ENCODE data around the gene HCFC1. TPM values are rescaled to one million over a fixed set of nuclear protein-coding genes. Genes with fewer than 3 reads are reported as not detected.

HCFC1 gene
- total RNA-seq, 1 experiment from 2014 or later = 137 TPM

DNA sequence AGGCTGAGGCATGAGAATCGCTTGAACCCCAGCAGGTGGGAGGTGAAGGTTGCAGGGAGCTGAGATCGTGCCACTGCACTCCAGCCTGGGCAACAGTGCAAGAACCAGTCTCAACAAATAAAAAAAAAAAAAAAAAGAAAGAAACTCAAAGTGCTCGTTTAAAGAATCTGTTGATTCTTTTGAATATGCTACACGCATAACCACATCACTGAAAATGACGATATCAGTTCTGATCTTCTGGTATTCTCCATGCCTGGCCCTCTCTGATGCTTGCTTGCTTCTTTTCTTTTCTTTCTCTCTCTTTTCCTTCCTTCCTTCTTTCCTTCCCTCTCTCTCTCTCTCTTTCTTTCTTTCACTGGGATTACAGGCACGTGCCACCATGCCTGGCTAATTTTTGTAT lies 59.8 kb downstream of the HCFC1 start:
- no TSS peak for BruUV-seq (replicated peaks)
- TF ChIP-seq EZH2 (IDR thresholded peaks at IDR 0.05; ENCODE audit: borderline replicate concordance, low read depth, low read length, poor library complexity, severe bottlenecking) = no peak
- TF ChIP-seq, protein P1, sequence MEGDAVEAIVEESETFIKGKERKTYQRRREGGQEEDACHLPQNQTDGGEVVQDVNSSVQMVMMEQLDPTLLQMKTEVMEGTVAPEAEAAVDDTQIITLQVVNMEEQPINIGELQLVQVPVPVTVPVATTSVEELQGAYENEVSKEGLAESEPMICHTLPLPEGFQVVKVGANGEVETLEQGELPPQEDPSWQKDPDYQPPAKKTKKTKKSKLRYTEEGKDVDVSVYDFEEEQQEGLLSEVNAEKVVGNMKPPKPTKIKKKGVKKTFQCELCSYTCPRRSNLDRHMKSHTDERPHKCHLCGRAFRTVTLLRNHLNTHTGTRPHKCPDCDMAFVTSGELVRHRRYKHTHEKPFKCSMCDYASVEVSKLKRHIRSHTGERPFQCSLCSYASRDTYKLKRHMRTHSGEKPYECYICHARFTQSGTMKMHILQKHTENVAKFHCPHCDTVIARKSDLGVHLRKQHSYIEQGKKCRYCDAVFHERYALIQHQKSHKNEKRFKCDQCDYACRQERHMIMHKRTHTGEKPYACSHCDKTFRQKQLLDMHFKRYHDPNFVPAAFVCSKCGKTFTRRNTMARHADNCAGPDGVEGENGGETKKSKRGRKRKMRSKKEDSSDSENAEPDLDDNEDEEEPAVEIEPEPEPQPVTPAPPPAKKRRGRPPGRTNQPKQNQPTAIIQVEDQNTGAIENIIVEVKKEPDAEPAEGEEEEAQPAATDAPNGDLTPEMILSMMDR (conservative IDR thresholded peaks at IDR 0.05; ENCODE audit: low read depth, low read length) = no peak
- no peak for DNase-seq (ENCODE audit: low spot score)

DNA sequence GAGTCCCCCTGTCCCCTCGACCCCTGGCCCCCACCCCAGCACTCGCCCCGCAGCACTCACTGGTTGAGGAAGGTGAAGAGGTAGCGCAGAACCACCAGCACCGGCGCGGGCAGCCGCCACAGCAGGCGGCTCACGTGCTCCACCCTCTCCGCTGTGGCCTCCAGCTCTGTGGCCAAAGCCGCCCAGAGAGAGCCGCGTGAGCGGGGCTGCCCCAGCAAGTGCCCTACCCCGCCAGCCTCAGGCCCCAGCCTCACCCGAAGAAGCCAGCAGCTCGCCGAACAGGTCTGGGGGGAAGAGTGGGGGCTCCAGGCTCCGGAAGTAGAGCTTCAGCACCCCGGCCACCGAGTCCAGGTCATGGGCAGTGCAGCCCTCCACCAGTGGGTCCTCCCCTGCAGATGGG lies 61.2 kb downstream of the HCFC1 start:
- POLR2A ChIA-PET (ENCODE audit: low non-redundant PET) = no interaction called here
- H3K27me3 ChIP-seq (replicated peaks; ENCODE audit: insufficient read depth, low read depth, low read length, poor library complexity) = no peaks in the 10 kb centered on the region
- H3K4me3 ChIP-seq (ENCODE audit: low read depth, low read length, poor library complexity, severe bottlenecking) = no peak overlapping the region
- DNase-seq (ENCODE audit: low spot score) = no peak
- no peaks in the 10 kb centered on the region for H3K36me3 ChIP-seq (ENCODE audit: insufficient read depth, low read length, poor library complexity, severe bottlenecking)
- no peaks in the 10 kb centered on the region for H3K9me3 ChIP-seq (ENCODE audit: low read depth, low read length, poor library complexity, severe bottlenecking)
- intact Hi-C loops (cut with micrococcal nuclease; ENCODE audit: unreplicated experiment) = no loop called here
- no TSS peak for BruUV-seq (replicated peaks)
- no peaks in the 10 kb centered on the region for H3K4me1 ChIP-seq (ENCODE audit: insufficient read depth, low read length, poor library complexity, severe bottlenecking)
- CTCF ChIA-PET = no interaction called here
- H3K27ac ChIP-seq (ENCODE audit: low read depth, low read length, poor library complexity, severe bottlenecking) = no peak overlapping the region
- TF ChIP-seq, protein P1 (conservative IDR thresholded peaks at IDR 0.05; ENCODE audit: low read depth, low read length) = no peak
- no peak for TF ChIP-seq EZH2 (IDR thresholded peaks at IDR 0.05; ENCODE audit: borderline replicate concordance, low read depth, low read length, poor library complexity, severe bottlenecking)

More for the DNA sequence above, 59.8 kb downstream of the HCFC1 start:
- ChIA-PET CTCF (no interaction called here), POLR2A (ENCODE audit: low non-redundant PET) (no interaction called here)
- Histone ChIP-seq H3K4me1 (ENCODE audit: insufficient read depth, low read length, poor library complexity, severe bottlenecking) (no peaks in the 10 kb centered on the region), H3K9me3 (ENCODE audit: low read depth, low read length, poor library complexity, severe bottlenecking) (no peaks in the 10 kb centered on the region), H3K36me3 (ENCODE audit: insufficient read depth, low read length, poor library complexity, severe bottlenecking) (no peaks in the 10 kb centered on the region), H3K27ac (ENCODE audit: low read depth, low read length, poor library complexity, severe bottlenecking) (no peak overlapping the region), H3K27me3 (replicated peaks; ENCODE audit: insufficient read depth, low read depth, low read length, poor library complexity) (no peaks in the 10 kb centered on the region), H3K4me3 (ENCODE audit: low read depth, low read length, poor library complexity, severe bottlenecking) (no peak overlapping the region)
- intact Hi-C loops (cut with micrococcal nuclease; ENCODE audit: unreplicated experiment) = no loop called here

DNA sequence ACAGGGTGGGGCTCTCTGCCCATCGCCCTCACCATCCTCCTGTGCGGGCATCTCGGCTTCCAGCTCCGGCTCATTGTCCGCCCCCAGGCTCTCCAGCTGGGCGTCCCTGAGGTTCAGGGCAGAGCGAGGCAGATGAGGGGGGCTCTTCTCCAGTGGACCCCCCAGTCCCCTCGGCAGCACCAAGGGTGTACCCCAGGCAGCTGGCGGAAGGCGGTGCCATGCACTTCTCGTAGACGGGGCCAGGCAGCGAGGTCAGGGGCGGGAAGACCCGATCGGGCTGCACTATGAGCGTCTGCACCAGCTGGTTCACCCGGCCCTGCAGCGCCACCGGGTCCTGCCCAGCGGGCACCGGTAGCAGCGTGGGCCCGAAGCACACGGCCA lies 61.6 kb downstream of the HCFC1 start:
- CTCF ChIA-PET = no interaction called here
- no peak overlapping the region for H3K27ac ChIP-seq (ENCODE audit: low read depth, low read length, poor library complexity, severe bottlenecking)
- POLR2A ChIA-PET (ENCODE audit: low non-redundant PET) = no interaction called here
- BruUV-seq (replicated peaks) = no TSS peak
- intact Hi-C loops (cut with micrococcal nuclease; ENCODE audit: unreplicated experiment) = no loop called here
- no peaks in the 10 kb centered on the region for H3K27me3 ChIP-seq (replicated peaks; ENCODE audit: insufficient read depth, low read depth, low read length, poor library complexity)
- no peak for DNase-seq (ENCODE audit: low spot score)
- no peaks in the 10 kb centered on the region for H3K4me1 ChIP-seq (ENCODE audit: insufficient read depth, low read length, poor library complexity, severe bottlenecking)
- no peak overlapping the region for H3K4me3 ChIP-seq (ENCODE audit: low read depth, low read length, poor library complexity, severe bottlenecking)
- TF ChIP-seq EZH2 (IDR thresholded peaks at IDR 0.05; ENCODE audit: borderline replicate concordance, low read depth, low read length, poor library complexity, severe bottlenecking) = no peak
- TF ChIP-seq, protein P1 (conservative IDR thresholded peaks at IDR 0.05; ENCODE audit: low read depth, low read length) = no peak
- no peaks in the 10 kb centered on the region for H3K36me3 ChIP-seq (ENCODE audit: insufficient read depth, low read length, poor library complexity, severe bottlenecking)
- H3K9me3 ChIP-seq (ENCODE audit: low read depth, low read length, poor library complexity, severe bottlenecking) = no peaks in the 10 kb centered on the region
